Measurements from ENCODE around the gene STN1. TPM values are rescaled to one million over a fixed set of nuclear protein-coding genes. Genes with fewer than 3 reads are reported as not detected.

STN1 gene
- total and polyA plus RNA-seq, 10 of the 15 experiments (the other 5 are each of a cell fraction or from before 2014, with no cell fraction given): 22.2 to 31.8 (median 28.5) TPM

DNA sequence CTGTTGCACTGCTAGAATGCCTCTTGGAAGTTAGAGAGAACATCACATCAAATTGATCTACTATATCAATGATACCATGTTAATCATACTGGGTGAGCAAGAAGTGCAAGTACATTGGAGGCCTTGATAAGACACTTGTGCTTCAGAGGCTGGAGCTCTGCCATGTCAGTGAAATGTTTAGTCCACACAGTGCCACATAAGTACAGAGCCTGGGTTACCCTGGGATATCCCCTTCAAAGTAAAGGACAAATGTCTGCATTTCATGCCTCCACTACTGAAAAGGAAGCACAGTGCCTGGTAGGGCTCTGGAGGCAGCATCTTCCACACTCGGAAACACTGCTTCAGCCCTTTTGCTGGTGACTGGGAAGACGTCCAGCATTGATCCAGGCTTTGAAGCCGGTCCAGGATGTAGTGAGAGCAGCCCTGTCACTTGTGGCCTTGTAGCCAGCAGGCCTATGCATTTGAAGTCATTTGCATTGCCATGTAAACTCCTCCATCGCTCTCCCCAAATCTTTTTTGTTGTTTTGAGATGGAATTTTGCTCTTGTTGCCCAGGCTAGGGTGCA is 15.7 kb upstream of the STN1 start:
- no peak for FAIRE-seq

DNA sequence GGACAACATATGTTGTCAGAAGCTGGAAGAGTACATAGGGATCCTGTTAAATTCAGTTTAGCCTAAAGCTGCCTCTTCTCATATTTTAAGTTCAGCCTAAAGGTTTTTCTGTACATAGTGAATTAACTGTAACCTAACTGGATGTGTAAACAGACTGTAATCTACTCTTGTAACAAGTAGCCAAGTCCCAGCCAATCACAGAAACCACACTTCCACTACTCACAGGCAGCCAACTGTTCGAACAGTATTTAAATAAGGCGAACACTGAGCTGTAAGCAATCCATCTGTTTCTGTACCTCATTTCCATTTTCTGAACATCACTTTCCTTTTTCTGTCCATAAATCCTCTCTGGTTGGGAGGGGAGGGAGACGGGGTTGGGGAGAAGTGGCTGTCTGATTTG is 15.0 kb upstream of the STN1 start:
- WGBS (ENCODE audit: insufficient coverage, insufficient replicate concordance, low lambda C conversion rate, missing lambda C conversion rate): 64% methylated on average over 3 of the region's 3 CpGs
- in situ Hi-C loops (cut with MboI): no loop called here
- Histone ChIP-seq H3K4me1 (ENCODE audit: control insufficient read depth, insufficient read depth, low read length) (no peaks in the 10 kb centered on the region), H3K4me3 (no peak overlapping the region), H3K9me3 (replicated peaks; ENCODE audit: control insufficient read depth, insufficient read depth, low read length) (no peaks in the 10 kb centered on the region), H3K36me3 (ENCODE audit: control insufficient read depth in 2 of 2, insufficient read depth in 2 of 2, low read length in 1 of 2) (no peaks in the 10 kb centered on the region), H3K79me2 (ENCODE audit: control insufficient read depth, insufficient read depth, low read length) (no peaks in the 10 kb centered on the region), H3K4me2 (ENCODE audit: control insufficient read depth, insufficient read depth) (no peak overlapping the region), H3K9ac (ENCODE audit: control insufficient read depth, insufficient read depth, low read length) (no peak overlapping the region), H2AFZ (ENCODE audit: control insufficient read depth, low read depth, low read length) (no peak overlapping the region), H4K20me1 (ENCODE audit: control insufficient read depth, insufficient read depth) (no peaks in the 10 kb centered on the region), H3K27ac (ENCODE audit: control insufficient read depth, insufficient read depth) (no peak overlapping the region), H3K27me3 (replicated peaks in 1 of 2; ENCODE audit: control insufficient read depth in 2 of 2, insufficient read depth in 2 of 2, low read length in 1 of 2) (no peaks in the 10 kb centered on the region)
- CTCF ChIA-PET: no interaction called here
- TF ChIP-seq HDAC2 (IDR thresholded peaks at IDR 0.05) (no peak), POLR2A (IDR thresholded peaks at IDR 0.05; ENCODE audit: low read depth, low read length) (no peak), PAX8 (IDR thresholded peaks at IDR 0.05) (no peak)
- TF ChIP-seq, protein P1, sequence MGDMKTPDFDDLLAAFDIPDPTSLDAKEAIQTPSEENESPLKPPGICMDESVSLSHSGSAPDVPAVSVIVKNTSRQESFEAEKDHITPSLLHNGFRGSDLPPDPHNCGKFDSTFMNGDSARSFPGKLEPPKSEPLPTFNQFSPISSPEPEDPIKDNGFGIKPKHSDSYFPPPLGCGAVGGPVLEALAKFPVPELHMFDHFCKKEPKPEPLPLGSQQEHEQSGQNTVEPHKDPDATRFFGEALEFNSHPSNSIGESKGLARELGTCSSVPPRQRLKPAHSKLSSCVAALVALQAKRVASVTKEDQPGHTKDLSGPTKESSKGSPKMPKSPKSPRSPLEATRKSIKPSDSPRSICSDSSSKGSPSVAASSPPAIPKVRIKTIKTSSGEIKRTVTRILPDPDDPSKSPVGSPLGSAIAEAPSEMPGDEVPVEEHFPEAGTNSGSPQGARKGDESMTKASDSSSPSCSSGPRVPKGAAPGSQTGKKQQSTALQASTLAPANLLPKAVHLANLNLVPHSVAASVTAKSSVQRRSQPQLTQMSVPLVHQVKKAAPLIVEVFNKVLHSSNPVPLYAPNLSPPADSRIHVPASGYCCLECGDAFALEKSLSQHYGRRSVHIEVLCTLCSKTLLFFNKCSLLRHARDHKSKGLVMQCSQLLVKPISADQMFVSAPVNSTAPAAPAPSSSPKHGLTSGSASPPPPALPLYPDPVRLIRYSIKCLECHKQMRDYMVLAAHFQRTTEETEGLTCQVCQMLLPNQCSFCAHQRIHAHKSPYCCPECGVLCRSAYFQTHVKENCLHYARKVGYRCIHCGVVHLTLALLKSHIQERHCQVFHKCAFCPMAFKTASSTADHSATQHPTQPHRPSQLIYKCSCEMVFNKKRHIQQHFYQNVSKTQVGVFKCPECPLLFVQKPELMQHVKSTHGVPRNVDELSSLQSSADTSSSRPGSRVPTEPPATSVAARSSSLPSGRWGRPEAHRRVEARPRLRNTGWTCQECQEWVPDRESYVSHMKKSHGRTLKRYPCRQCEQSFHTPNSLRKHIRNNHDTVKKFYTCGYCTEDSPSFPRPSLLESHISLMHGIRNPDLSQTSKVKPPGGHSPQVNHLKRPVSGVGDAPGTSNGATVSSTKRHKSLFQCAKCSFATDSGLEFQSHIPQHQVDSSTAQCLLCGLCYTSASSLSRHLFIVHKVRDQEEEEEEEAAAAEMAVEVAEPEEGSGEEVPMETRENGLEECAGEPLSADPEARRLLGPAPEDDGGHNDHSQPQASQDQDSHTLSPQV (IDR thresholded peaks at IDR 0.05): no peak
- no peak for FAIRE-seq
- DNase-seq (ENCODE audit: low read depth, low spot score): no peak
- intact Hi-C loops (cut with micrococcal nuclease; ENCODE audit: unreplicated experiment): no loop called here
- BruUV-seq (replicated peaks): no TSS peak
- no peak for ATAC-seq
- POLR2A ChIA-PET: interaction anchor here (1.0 kb wide), 1 partner anchor 16 kb away, joined by 5 read pairs; no protein-coding TSS in a partner anchor
- SMC1A ChIA-PET (ENCODE audit: uncharacterized antibody, unreplicated experiment): interaction anchor here (0.8 kb wide), 1 partner anchor 8 kb away, joined by 3 read pairs; no protein-coding TSS in a partner anchor
- RAD21 ChIA-PET (ENCODE audit: unreplicated experiment): no interaction called here

More for the DNA sequence above, 15.7 kb upstream of the STN1 start:
- H3K36me3 ChIP-seq (ENCODE audit: control insufficient read depth in 2 of 2, insufficient read depth in 2 of 2, low read length in 1 of 2): no peaks in the 10 kb centered on the region
- no peak for DNase-seq (ENCODE audit: low read depth, low spot score)
- intact Hi-C loops (cut with micrococcal nuclease; ENCODE audit: unreplicated experiment) (no loop called here), in situ Hi-C loops (cut with MboI) (no loop called here)
- ChIA-PET RAD21 (ENCODE audit: unreplicated experiment) (no interaction called here), SMC1A (ENCODE audit: uncharacterized antibody, unreplicated experiment) (no interaction called here), CTCF (no interaction called here), POLR2A (no interaction called here)
- H3K4me1 ChIP-seq (ENCODE audit: control insufficient read depth, insufficient read depth, low read length): no peaks in the 10 kb centered on the region
- no peak; the same call in 2 of the 3 replicates for ATAC-seq
- H3K27me3 ChIP-seq (replicated peaks in 1 of 2; ENCODE audit: control insufficient read depth in 2 of 2, insufficient read depth in 2 of 2, low read length in 1 of 2): no peaks in the 10 kb centered on the region
- BruUV-seq (replicated peaks): no TSS peak
- no peaks in the 10 kb centered on the region for H4K20me1 ChIP-seq (ENCODE audit: control insufficient read depth, insufficient read depth)
- no peak overlapping the region for H3K4me3 ChIP-seq
- 53% methylated on average over 4 of the region's 4 CpGs for WGBS (ENCODE audit: insufficient coverage, insufficient replicate concordance, low lambda C conversion rate, missing lambda C conversion rate)
- H3K9me3 ChIP-seq (replicated peaks; ENCODE audit: control insufficient read depth, insufficient read depth, low read length): no peaks in the 10 kb centered on the region
- H2AFZ ChIP-seq (ENCODE audit: control insufficient read depth, low read depth, low read length): no peak overlapping the region
- H3K9ac ChIP-seq (ENCODE audit: control insufficient read depth, insufficient read depth, low read length): no peak overlapping the region
- H3K27ac ChIP-seq (ENCODE audit: control insufficient read depth, insufficient read depth): no peak overlapping the region
- H3K4me2 ChIP-seq (ENCODE audit: control insufficient read depth, insufficient read depth): no peak overlapping the region
- TF ChIP-seq, protein P2, sequence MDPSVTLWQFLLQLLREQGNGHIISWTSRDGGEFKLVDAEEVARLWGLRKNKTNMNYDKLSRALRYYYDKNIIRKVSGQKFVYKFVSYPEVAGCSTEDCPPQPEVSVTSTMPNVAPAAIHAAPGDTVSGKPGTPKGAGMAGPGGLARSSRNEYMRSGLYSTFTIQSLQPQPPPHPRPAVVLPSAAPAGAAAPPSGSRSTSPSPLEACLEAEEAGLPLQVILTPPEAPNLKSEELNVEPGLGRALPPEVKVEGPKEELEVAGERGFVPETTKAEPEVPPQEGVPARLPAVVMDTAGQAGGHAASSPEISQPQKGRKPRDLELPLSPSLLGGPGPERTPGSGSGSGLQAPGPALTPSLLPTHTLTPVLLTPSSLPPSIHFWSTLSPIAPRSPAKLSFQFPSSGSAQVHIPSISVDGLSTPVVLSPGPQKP (IDR thresholded peaks at IDR 0.05; ENCODE audit: low read depth, low read length): no peak
- TF ChIP-seq YY1 (IDR thresholded peaks at IDR 0.05; ENCODE audit: low read depth, low read length): no peak
- TF ChIP-seq RFX5 (IDR thresholded peaks at IDR 0.05; ENCODE audit: low read depth, low read length): no peak
- H3K79me2 ChIP-seq (ENCODE audit: control insufficient read depth, insufficient read depth, low read length): no peaks in the 10 kb centered on the region

Data from GM12878 (cell line).